Ascending aorta (tissue), 2 donors: ENCODE results near the gene MBTPS2. TPM values are rescaled to one million over a fixed set of nuclear protein-coding genes. Genes with fewer than 3 reads are reported as not detected.
"Not testable (repeated sequence)": the region's sequence is repeated elsewhere in the genome, so short reads cannot be mapped to it uniquely, and the experiment has no call there.

Experiments
- DNase-seq, 2 donors: peaks; one replicate each; pipeline ENCODE4 v3.0.0-alpha.2; 2019; ENCODE audit warnings: low spot score in 2 of 2
- H3K27ac ChIP-seq, 2 donors: fragments of 200-600 bp; sonication (generic); one replicate each; pipeline ENCODE4 v1.5.1; 2016 to 2017; ENCODE audit warnings: mild to moderate bottlenecking in 1 of 2
- H3K27me3 ChIP-seq: fragments of 200-600 bp; sonication (generic); one replicate; pipeline ENCODE4 v1.5.1; 2017
- H3K36me3 ChIP-seq, 2 donors: fragments of 200-600 bp; sonication (generic); one replicate each; pipeline ENCODE4 v1.5.1; 2016
- H3K4me1 ChIP-seq, 2 donors: fragments of 200-600 bp; sonication (generic); one replicate each; pipeline ENCODE4 v1.5.1; 2016 to 2017; ENCODE audit warnings: mild to moderate bottlenecking in 1 of 2
- H3K4me3 ChIP-seq, 2 donors: fragments of 200-600 bp; sonication (generic); one replicate each; pipeline ENCODE4 v1.5.1; 2016 to 2017; ENCODE audit warnings: mild to moderate bottlenecking in 1 of 2
- H3K9me3 ChIP-seq, 2 donors: fragments of 200-600 bp; sonication (generic); one replicate each; pipeline ENCODE4 v1.5.1; 2016
- CTCF ChIP-seq, 3 experiments: fragments of 200-600 bp in 2 of 3; fragments of 450-650 bp in 1 of 3; sonication (generic) in 2 of 3; IDR thresholded peaks; one replicate each; pipeline ENCODE4 v1.5.1; 2016 to 2019; ENCODE audit warnings: antibody characterized with exemption in 3 of 3, mild to moderate bottlenecking in 1 of 3, moderate library complexity in 1 of 3
- intact Hi-C: fragments of 100-400 bp; cut with DNase I; formaldehyde crosslinking; loops from one replicate; pipeline ENCODE4 v1.15.1; 2023
- total RNA-seq: library from RNA; depleted of rRNA; stranded (reverse); fragments of >200 nt; gene quantifications from one replicate; pipeline ENCODE4 v1.1.0, GENCODE V29; 2016

MBTPS2 gene
- total RNA-seq, 1 donor from 2014 or later: 6.2 TPM

GRCh38 chrX:21856504-21856903 is 17.1 kb downstream of the MBTPS2 start:
- no peak overlapping the region for H3K27ac ChIP-seq
- H3K4me3 ChIP-seq: no peak overlapping the region
- no peaks in the 10 kb centered on the region for H3K27me3 ChIP-seq
- no peaks in the 10 kb centered on the region for H3K9me3 ChIP-seq
- no peak for TF ChIP-seq CTCF (IDR thresholded peaks at IDR 0.05)
- intact Hi-C loops: no loop called here
- H3K36me3 ChIP-seq: peaks cover 0 to 16% of the 10 kb centered on the region in 2 donors
- no peak for DNase-seq
- H3K4me1 ChIP-seq: no peaks in the 10 kb centered on the region

GRCh38 chrX:21863241-21863640 is 23.8 kb downstream of the MBTPS2 start:
- no peaks in the 10 kb centered on the region for H3K4me1 ChIP-seq
- no peak for TF ChIP-seq CTCF (IDR thresholded peaks at IDR 0.05)
- H3K4me3 ChIP-seq: no peak overlapping the region
- no peaks in the 10 kb centered on the region for H3K9me3 ChIP-seq
- H3K27ac ChIP-seq: no peak overlapping the region
- no peak for DNase-seq
- H3K27me3 ChIP-seq: no peaks in the 10 kb centered on the region
- no peaks in the 10 kb centered on the region for H3K36me3 ChIP-seq
- intact Hi-C loops: no loop called here

- no peaks in the 10 kb centered on the region for H3K9me3 ChIP-seq
- intact Hi-C loops: no loop called here
- H3K4me3 ChIP-seq: no peak overlapping the region
- H3K27ac ChIP-seq: no peak overlapping the region
- H3K4me1 ChIP-seq: no peaks in the 10 kb centered on the region
- no peaks in the 10 kb centered on the region for H3K36me3 ChIP-seq
- DNase-seq: no peak
- H3K27me3 ChIP-seq: no peaks in the 10 kb centered on the region
- TF ChIP-seq CTCF (IDR thresholded peaks at IDR 0.05): no peak
These were observed 26.0 kb downstream of the MBTPS2 start for GRCh38 chrX:21865436-21865835.

- Histone ChIP-seq H3K9me3 (no peaks in the 10 kb centered on the region), H3K4me3 (no peak overlapping the region), H3K27ac (peak overlapping the region in 1 of 2 donors; percentile 53), H3K27me3 (no peaks in the 10 kb centered on the region), H3K4me1 (peaks cover 0 to 3% of the 10 kb centered on the region in 2 donors), H3K36me3 (no peaks in the 10 kb centered on the region)
- DNase-seq: no peak
- intact Hi-C loops: no loop called here
- TF ChIP-seq CTCF (IDR thresholded peaks at IDR 0.05): no peak
These were observed 31.1 kb downstream of the MBTPS2 start for GRCh38 chrX:21870494-21870893.

- peak overlapping the region; percentile 47 to 70 for H3K27ac ChIP-seq
These were observed 33.8 kb downstream of the MBTPS2 start for GRCh38 chrX:21873063-21873775.

GRCh38 chrX:21874182-21874581 is 34.8 kb downstream of the MBTPS2 start:
- intact Hi-C loops, H3K36me3 ChIP-seq, H3K27me3 ChIP-seq, H3K9me3 ChIP-seq, H3K4me1 ChIP-seq, H3K4me3 ChIP-seq, DNase-seq: not testable (repeated sequence)
- H3K27ac ChIP-seq: peak overlapping the region in 1 of 2 donors; percentile 17

More at GRCh38 chrX:21873063-21873775, 33.8 kb downstream of the MBTPS2 start:
- intact Hi-C loops: no loop called here
- no peaks in the 10 kb centered on the region for H3K36me3 ChIP-seq
- TF ChIP-seq CTCF (IDR thresholded peaks at IDR 0.05): no peak
- H3K9me3 ChIP-seq: no peaks in the 10 kb centered on the region
- no peak for DNase-seq
- no peaks in the 10 kb centered on the region for H3K27me3 ChIP-seq
- no peak overlapping the region for H3K4me3 ChIP-seq
- peaks cover 0 to 3% of the 10 kb centered on the region in 2 donors for H3K4me1 ChIP-seq
